GM12875 (cell line): ENCODE data around the gene MYO10.

Experiments used
- H3K4me3 ChIP-seq: one replicate; pipeline ENCODE4 v1.5.1; 2011; ENCODE audit warnings: low read depth, low read length, control low read depth
- TF ChIP-seq, protein P1 (sequence below): IDR thresholded peaks from 2 replicates; pipeline ENCODE4 v1.5.1; 2011; ENCODE audit warnings: low read depth, mild to moderate bottlenecking, control low read depth, inconsistent platforms, low read length, moderate library complexity, borderline replicate concordance; ENCODE audit not compliant: insufficient read depth

The MYO10 gene

DNA sequence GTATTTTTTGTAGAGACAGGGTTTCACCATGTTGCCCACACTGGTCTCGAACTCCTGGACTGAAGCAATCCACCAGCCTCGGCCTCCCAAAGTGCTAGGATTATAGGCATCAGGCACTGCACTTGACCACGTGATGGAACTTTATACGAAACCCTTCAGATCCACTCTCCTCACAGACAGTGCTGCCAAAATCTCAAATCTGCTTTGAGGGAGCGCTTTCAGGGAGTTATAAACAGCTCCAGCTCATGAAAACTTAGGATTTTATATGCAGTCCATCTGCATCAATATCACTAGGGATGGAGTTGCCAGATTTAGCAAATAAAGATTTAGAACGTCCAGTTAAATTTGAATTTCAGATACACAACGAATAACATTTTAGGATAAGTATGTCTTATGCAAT lies 25.0 kb upstream of the MYO10 start:
- no peak overlapping the region for H3K4me3 ChIP-seq
- TF ChIP-seq, protein P1, sequence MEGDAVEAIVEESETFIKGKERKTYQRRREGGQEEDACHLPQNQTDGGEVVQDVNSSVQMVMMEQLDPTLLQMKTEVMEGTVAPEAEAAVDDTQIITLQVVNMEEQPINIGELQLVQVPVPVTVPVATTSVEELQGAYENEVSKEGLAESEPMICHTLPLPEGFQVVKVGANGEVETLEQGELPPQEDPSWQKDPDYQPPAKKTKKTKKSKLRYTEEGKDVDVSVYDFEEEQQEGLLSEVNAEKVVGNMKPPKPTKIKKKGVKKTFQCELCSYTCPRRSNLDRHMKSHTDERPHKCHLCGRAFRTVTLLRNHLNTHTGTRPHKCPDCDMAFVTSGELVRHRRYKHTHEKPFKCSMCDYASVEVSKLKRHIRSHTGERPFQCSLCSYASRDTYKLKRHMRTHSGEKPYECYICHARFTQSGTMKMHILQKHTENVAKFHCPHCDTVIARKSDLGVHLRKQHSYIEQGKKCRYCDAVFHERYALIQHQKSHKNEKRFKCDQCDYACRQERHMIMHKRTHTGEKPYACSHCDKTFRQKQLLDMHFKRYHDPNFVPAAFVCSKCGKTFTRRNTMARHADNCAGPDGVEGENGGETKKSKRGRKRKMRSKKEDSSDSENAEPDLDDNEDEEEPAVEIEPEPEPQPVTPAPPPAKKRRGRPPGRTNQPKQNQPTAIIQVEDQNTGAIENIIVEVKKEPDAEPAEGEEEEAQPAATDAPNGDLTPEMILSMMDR, result no peak

DNA sequence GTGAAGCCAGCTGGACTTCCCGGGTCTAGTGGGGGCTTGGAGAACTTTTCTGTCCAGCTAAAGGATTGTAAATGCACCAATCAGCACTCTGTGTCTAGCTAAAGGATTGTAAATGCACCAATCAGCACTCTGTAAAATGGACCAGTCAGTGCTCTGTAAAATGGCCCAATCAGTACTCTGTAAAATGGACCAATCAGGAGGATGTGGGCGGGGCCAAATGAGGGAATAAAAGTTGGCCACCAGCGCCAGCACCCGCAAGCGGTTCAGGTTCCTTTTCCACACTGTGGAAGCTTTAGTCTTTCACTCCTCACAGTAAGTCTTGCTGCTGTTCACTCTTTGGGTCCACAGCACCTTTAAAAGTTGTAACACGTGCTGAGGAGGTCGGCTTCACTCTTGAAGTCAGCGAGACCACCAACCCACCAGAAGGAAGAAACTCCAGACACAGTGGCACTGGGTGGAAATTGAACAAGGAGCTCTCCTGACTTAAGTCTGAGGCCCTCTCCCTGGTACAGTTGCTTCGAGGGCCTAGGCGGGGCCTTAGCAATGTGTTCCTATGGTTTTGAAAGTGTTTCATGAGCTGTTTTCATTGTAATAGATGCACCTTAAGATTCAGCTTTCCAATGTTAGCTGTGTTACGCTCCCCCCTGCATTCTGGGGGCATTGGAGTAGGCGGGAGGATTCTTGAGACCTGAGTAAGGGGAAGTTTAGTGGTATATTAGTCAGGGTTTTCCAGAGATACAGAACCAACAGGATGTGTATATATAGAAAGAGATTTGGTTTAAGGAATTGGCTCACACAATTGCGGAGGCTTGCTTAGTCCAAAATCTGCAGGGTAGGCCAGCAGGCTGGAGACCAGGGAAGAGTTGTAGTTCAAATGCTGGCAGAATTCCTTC lies 21.5 kb upstream of the MYO10 start:
- H3K4me3 ChIP-seq, result no peak overlapping the region
- TF ChIP-seq, protein P1, result no peak

DNA sequence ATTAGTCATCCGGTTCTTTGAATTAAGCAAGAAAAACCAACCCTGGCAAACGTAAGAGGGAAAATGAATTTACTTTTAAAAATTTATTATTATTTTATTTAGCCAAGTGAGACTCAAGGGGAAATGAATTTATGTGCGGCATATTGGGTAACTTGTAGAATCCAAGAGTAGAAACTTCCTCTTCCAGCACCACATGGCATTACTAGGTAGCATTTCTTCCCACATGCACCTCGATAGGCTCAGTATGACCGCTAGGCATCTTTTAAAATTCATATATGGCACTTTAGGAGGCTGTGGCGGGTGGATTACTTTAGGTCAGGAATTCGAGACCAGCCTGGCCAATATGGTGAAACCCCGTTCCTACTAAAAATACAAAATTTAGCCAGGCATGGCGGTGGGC lies 17.6 kb upstream of the MYO10 start:
- TF ChIP-seq, protein P1, result no peak
- H3K4me3 ChIP-seq, result no peak overlapping the region

DNA sequence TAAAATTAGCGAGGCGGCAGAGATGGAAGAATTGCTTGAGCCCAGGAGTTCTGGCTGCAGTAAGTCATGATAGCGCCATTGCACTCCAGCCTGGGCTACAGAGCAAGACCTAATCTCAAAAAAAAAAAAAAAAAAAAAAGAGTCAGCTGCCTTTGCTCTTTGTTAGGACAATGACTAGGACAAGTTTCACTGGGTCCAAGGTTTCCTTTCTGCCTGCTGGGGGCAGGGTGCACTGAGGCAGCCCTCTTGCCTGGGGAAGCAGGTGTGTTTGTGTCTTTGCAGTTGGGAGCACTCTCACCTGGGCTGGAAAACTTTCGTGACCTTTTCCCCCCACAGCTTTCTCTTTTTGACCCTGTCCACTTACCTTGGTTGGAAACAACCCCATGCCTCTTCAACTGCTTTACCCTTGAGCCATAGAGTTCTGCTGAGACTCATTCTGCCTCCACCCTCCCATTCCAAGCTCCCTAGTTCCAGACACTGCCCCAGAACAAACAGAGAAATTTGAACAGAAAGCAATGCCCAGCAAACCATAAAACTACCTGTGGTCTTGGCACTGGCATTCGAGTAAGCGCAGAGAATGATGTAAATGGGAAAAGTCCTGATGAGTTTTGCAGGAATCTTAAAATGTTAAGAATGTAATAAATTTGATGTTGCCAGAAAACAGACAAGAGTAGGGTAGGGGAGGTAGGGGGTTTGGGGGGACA lies 17.0 kb upstream of the MYO10 start:
- TF ChIP-seq, protein P1, result no peak
- H3K4me3 ChIP-seq, result no peak overlapping the region

DNA sequence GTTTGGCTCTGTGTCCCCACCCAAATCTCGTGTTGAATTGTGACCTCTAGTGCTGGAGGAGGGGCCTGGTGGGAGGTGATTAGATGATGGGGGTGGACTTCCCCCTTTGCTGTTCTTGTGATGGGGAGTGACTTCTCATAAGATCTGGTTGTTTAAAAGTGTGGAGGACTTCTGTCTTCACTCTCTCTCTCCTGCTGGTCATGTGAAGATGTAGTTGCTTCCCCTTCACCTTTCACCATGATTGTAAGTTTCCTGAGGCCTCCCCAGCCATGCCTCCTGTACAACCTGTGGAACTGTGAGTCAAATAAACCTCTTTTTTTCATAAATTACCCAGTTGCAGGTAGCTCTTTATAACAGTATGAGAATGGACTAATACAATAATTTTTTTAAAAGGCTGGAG lies 10.6 kb upstream of the MYO10 start:
- TF ChIP-seq, protein P1, result no peak

DNA sequence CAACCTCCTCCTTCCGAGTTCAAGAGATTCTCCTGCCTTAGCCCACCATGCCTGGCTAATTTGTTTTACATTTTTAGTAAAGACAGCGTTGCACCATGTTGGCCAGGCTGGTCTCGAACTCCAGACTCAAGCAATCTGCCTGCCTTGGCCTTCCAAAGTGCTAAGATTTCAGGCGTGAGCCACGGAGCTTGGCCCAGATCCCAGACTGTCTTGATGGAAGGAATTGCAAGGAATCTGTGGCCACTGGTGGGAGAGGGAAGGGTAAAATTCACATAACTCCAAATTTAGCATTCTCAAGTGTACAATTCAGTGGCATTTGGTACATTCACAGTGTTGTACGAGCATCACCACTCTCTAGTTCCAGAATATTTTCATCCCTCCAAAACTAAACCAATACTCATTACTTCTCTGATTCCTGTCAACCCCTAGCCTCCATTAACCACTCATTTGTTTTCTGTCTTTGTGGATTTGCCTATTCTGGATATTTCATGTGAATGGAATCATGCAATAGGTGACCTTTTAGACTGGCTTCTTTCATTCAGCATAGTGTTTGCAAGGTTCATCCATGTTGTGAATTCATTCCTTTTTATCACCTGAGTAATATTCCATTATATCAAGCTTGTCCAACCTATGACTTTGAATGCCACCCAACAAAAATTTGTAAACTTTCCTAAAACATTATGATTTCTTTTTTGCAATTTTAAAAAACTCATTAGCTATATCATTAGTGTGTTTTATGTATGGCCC lies 8.9 kb upstream of the MYO10 start:
- no peak overlapping the region for H3K4me3 ChIP-seq
- TF ChIP-seq, protein P1, result no peak

More for the DNA sequence above, 10.6 kb upstream of the MYO10 start:
- no peak overlapping the region for H3K4me3 ChIP-seq
